GM12864 (cell line): ENCODE results near the gene KASH5.

Source experiments
- DNase-seq: peaks from one replicate; pipeline ENCODE4 v3.0.0-alpha.2; 2011; ENCODE audit warnings: low read depth
- H3K4me3 ChIP-seq: 2 replicates; pipeline ENCODE4 v1.5.1; 2011; ENCODE audit warnings: mild to moderate bottlenecking, low read depth, low read length, control low read depth
- CTCF ChIP-seq: IDR thresholded peaks from 2 replicates; pipeline ENCODE4 v1.5.1; 2011; ENCODE audit warnings: low read depth, mild to moderate bottlenecking, moderate library complexity, low read length, control low read depth, inconsistent platforms; ENCODE audit errors: missing control alignments

Gene KASH5

GRCh38 chr19:49415810-49416200, 27.8 kb downstream of the KASH5 start:
- no peak overlapping the region for H3K4me3 ChIP-seq
- no peak for TF ChIP-seq CTCF
- DNase-seq, result no peak

GRCh38 chr19:49417088-49417487, 29.0 kb downstream of the KASH5 start:
- TF ChIP-seq CTCF, result no peak
- DNase-seq, result no peak
- H3K4me3 ChIP-seq, result no peak overlapping the region

GRCh38 chr19:49418511-49418910, 30.5 kb downstream of the KASH5 start:
- no peak overlapping the region for H3K4me3 ChIP-seq
- TF ChIP-seq CTCF, result no peak
- no peak for DNase-seq

- TF ChIP-seq CTCF, result no peak
- DNase-seq, result no peak
Measured at GRCh38 chr19:49419173-49419572, 31.1 kb downstream of the KASH5 start.

GRCh38 chr19:49420227-49420626, 32.2 kb downstream of the KASH5 start:
- H3K4me3 ChIP-seq, result no peak overlapping the region
- TF ChIP-seq CTCF, result no peak
- DNase-seq, result no peak

More at GRCh38 chr19:49419173-49419572, 31.1 kb downstream of the KASH5 start:
- H3K4me3 ChIP-seq, result no peak overlapping the region

- H3K4me3 ChIP-seq, result no peak overlapping the region; the same call in 1 of the 2 replicates
- no peak for TF ChIP-seq CTCF
- no peak for DNase-seq
Measured at GRCh38 chr19:49421039-49421877, 33.2 kb downstream of the KASH5 start.

GRCh38 chr19:49421878-49422202, 33.8 kb downstream of the KASH5 start:
- TF ChIP-seq CTCF, result no peak
- H3K4me3 ChIP-seq, result no peak overlapping the region
- no peak for DNase-seq
